Calu3 (cell line): ENCODE results near the gene PTOV1. TPM values are rescaled to one million over a fixed set of nuclear protein-coding genes. Genes with fewer than 3 reads are reported as not detected.

Experiments
- BruUV-seq: library from RNA; stranded (reverse); fragments of 400-500 nt; replicated peaks from 2 replicates; lab custom pipeline; 2021; lab: Mats Ljungman, UMichigan
- CTCF ChIA-PET: fragments of 300-600 bp; sonication (Branson Sonifier 250); formaldehyde crosslinking; loops from one replicate; lab custom pipeline; 2022; ENCODE audit warnings: antibody characterized with exemption; lab: Charles Lee
- DNase-seq: peaks from one replicate; pipeline ENCODE4 v3.0.0; 2022
- H3K27ac Mint-ChIP-seq: one replicate; pipeline ENCODE4 v1.8.0; 2022; ENCODE audit warnings: mixed read lengths; ENCODE audit not compliant: unreplicated experiment
- H3K27me3 Mint-ChIP-seq: one replicate; pipeline ENCODE4 v1.8.0; 2022; ENCODE audit warnings: mixed read lengths; ENCODE audit not compliant: unreplicated experiment
- H3K36me3 Mint-ChIP-seq: one replicate; pipeline ENCODE4 v1.8.0; 2022; ENCODE audit warnings: mild to moderate bottlenecking, moderate library complexity, mixed read lengths; ENCODE audit not compliant: insufficient read depth, unreplicated experiment
- H3K4me1 Mint-ChIP-seq: one replicate; pipeline ENCODE4 v1.8.0; 2022; ENCODE audit warnings: mild to moderate bottlenecking, low read depth, mixed read lengths; ENCODE audit not compliant: unreplicated experiment
- H3K4me3 Mint-ChIP-seq: one replicate; pipeline ENCODE4 v1.8.0; 2022; ENCODE audit warnings: mild to moderate bottlenecking, low read depth, moderate library complexity, mixed read lengths; ENCODE audit not compliant: unreplicated experiment
- H3K9me3 Mint-ChIP-seq: one replicate; pipeline ENCODE4 v1.8.0; 2022; ENCODE audit warnings: low read depth, mixed read lengths; ENCODE audit not compliant: unreplicated experiment
- CTCF ChIP-seq: fragments of 200-600 bp; IDR thresholded peaks from one replicate; pipeline ENCODE4 v1.8.0; 2022; ENCODE audit warnings: antibody characterized with exemption; ENCODE audit not compliant: unreplicated experiment
- intact Hi-C: fragments of 100-400 bp; cut with micrococcal nuclease; formaldehyde crosslinking; loops from one replicate; pipeline ENCODE4 v1.10.0; 2022; ENCODE audit not compliant: unreplicated experiment
- total RNA-seq: library from RNA; stranded (reverse); gene quantifications from 2 replicates; pipeline ENCODE4 v1.2.3, GENCODE V29; 2022

PTOV1 gene
- total RNA-seq, 1 experiment from 2014 or later = 256 TPM

GRCh38 chr19:49820125-49820524 is 30.8 kb upstream of the PTOV1 start:
- no peak for DNase-seq
- H3K4me1 Mint-ChIP-seq = peaks cover 14% of the 10 kb centered on the region
- no peaks in the 10 kb centered on the region for H3K9me3 Mint-ChIP-seq
- intact Hi-C loops = no loop called here
- CTCF ChIA-PET = interaction anchor here (0.6 kb wide), 1 partner anchor 9 kb away, joined by 3 read pairs; no protein-coding TSS in a partner anchor
- no peaks in the 10 kb centered on the region for H3K27me3 Mint-ChIP-seq
- H3K4me3 Mint-ChIP-seq = peak overlapping the region; percentile 96
- TF ChIP-seq CTCF = no peak
- no TSS peak for BruUV-seq
- H3K36me3 Mint-ChIP-seq = peaks cover 41% of the 10 kb centered on the region
- no peak overlapping the region for H3K27ac Mint-ChIP-seq

DNA sequence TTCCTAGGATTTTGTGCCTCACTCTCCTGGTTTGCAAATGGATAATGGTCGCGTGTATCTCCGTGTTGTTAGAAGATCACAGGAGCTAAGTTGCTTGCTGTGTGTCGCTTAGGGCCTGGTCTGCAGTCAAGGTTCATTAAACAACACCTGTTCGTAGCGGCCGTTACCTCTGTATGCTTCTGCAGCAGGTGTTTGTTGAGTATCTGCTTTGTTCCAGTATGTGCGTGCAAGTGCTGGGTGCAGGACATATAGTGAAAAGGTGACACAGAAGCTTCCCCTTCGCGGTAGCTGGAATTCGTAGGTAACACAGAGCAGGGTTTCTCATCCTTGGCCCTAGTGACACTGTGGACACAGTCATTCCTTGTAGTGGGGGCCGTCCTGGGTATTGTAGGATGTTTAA is 27.5 kb upstream of the PTOV1 start:
- Mint-ChIP-seq H3K36me3 (peaks cover 42% of the 10 kb centered on the region), H3K27me3 (no peaks in the 10 kb centered on the region), H3K4me3 (no peak overlapping the region), H3K9me3 (no peaks in the 10 kb centered on the region), H3K27ac (no peak overlapping the region), H3K4me1 (peaks cover 14% of the 10 kb centered on the region)
- CTCF ChIA-PET = no interaction called here
- intact Hi-C loops = no loop called here
- BruUV-seq = no TSS peak
- no peak for TF ChIP-seq CTCF
- no peak for DNase-seq

- no peak overlapping the region for H3K27ac Mint-ChIP-seq
- H3K9me3 Mint-ChIP-seq = no peaks in the 10 kb centered on the region
- no TSS peak for BruUV-seq
- DNase-seq = no peak
- intact Hi-C loops = no loop called here
- no peaks in the 10 kb centered on the region for H3K27me3 Mint-ChIP-seq
- no peak for TF ChIP-seq CTCF
- no peak overlapping the region for H3K4me3 Mint-ChIP-seq
- CTCF ChIA-PET = interaction anchor here (1.0 kb wide), 1 partner anchor 24 kb away, joined by 3 read pairs; no protein-coding TSS in a partner anchor
- H3K36me3 Mint-ChIP-seq = peaks cover 31% of the 10 kb centered on the region
- peaks cover 4% of the 10 kb centered on the region for H3K4me1 Mint-ChIP-seq
These were observed 26.3 kb upstream of the PTOV1 start for GRCh38 chr19:49824662-49825061.

DNA sequence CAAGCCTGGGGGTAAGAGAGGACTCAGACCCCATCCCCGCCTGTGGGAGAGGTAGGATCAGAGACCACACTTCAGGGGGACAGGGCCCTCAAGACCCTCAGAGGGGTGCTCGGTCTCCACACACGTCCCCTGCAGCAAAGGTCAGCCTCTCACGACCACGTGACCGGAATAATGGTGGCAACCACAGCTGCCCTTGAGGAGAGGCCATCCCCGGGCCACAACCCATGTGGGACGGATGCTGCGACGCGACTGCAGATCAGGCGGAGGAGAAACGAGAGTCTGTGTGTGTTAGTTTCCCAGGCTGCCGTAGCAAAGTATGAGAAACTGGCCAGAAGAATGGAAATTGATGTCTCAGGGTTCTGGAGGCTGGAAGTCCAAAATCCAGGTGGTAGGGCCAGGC is 23.9 kb upstream of the PTOV1 start:
- H3K36me3 Mint-ChIP-seq = peaks cover 30% of the 10 kb centered on the region

More for the DNA sequence above, 23.9 kb upstream of the PTOV1 start:
- H3K4me3 Mint-ChIP-seq = no peak overlapping the region
- H3K4me1 Mint-ChIP-seq = no peaks in the 10 kb centered on the region
- H3K27me3 Mint-ChIP-seq = no peaks in the 10 kb centered on the region
- no peak overlapping the region for H3K27ac Mint-ChIP-seq
- TF ChIP-seq CTCF = no peak
- CTCF ChIA-PET = no interaction called here
- H3K9me3 Mint-ChIP-seq = no peaks in the 10 kb centered on the region
- BruUV-seq = no TSS peak
- no peak for DNase-seq
- intact Hi-C loops = no loop called here
